HCT116 (cell line): Measurements from ENCODE around the gene PCBP1. TPM values are rescaled to one million over a fixed set of nuclear protein-coding genes. Genes with fewer than 3 reads are reported as not detected.

Experiments used
- ATAC-seq: fragments of 200-7000 bp; cut with Tn5 transposase; 2 replicates; pipeline ENCODE4 v1.9.1; 2020; ENCODE audit warnings: mild to moderate bottlenecking, moderate library complexity
- BruUV-seq: library from RNA; stranded (reverse); fragments of 400-500 nt; replicated peaks from 2 replicates; lab custom pipeline; 2021; lab: Mats Ljungman, UMichigan
- CTCF ChIA-PET: fragments of 300-600 bp; sonication (Branson Sonifier 250); formaldehyde crosslinking; loops from one replicate; lab custom pipeline; 2021; ENCODE audit warnings: antibody characterized with exemption; lab: Charles Lee
- POLR2A ChIA-PET: fragments of 300-600, 350-600 bp; sonication (Branson Sonifier 250); formaldehyde crosslinking; loops from one replicate; lab custom pipeline; 2021; ENCODE audit warnings: antibody characterized with exemption; lab: Charles Lee
- RAD21 ChIA-PET, 2 experiments: fragments of 300-600 bp; sonication (Branson Sonifier 250); formaldehyde crosslinking; loops; one replicate each; lab custom pipeline; 2023; ENCODE audit warnings: low total read pairs in 2 of 2; ENCODE audit not compliant: uncharacterized antibody in 2 of 2, unreplicated experiment in 2 of 2, low non-redundant PET in 1 of 2; lab: Charles Lee
- DNase-seq: peaks from one replicate; pipeline ENCODE4 v3.0.0-alpha.2; 2010; ENCODE audit warnings: low read depth, low spot score
- H2AFZ ChIP-seq: fragments of 200-600 bp; shearing (Covaris generic), sonication (generic); 2 replicates; pipeline ENCODE4 v1.6.1; 2017; ENCODE audit warnings: low read depth, mixed run types, mixed read lengths, antibody characterized with exemption, low read length; ENCODE audit not compliant: poor library complexity, severe bottlenecking
- H3K27ac ChIP-seq: 2 replicates; pipeline ENCODE4 v1.5.1; 2012; ENCODE audit warnings: low read depth, low read length
- H3K27me3 ChIP-seq: fragments of 200-600 bp; sonication (generic); 2 replicates; pipeline ENCODE4 v1.6.1; 2016; ENCODE audit warnings: mixed run types, low read length, mixed read lengths; ENCODE audit not compliant: insufficient read depth
- H3K36me3 ChIP-seq, 2 experiments: fragments of 200-500 bp in 1 of 2; fragments of 200-600 bp in 1 of 2; sonication (Bioruptor generic) in 1 of 2; sonication (generic) in 1 of 2; 2 replicates each; pipeline versions ENCODE4 v1.5.1 to v1.6.1; 2014 to 2016; ENCODE audit warnings: low read length in 2 of 2, inconsistent platforms in 1 of 2, mixed read lengths in 1 of 2, mixed run types in 1 of 2; ENCODE audit not compliant: insufficient read depth in 2 of 2, control insufficient read depth in 1 of 2
- H3K4me1 ChIP-seq, 2 experiments: fragments of 200-600 bp in 1 of 2; sonication (generic) in 1 of 2; 2 replicates each; pipeline versions ENCODE4 v1.5.1 to v1.6.1; 2012 to 2017; ENCODE audit warnings: low read length in 2 of 2, inconsistent platforms in 1 of 2, mild to moderate bottlenecking in 1 of 2, mixed read lengths in 1 of 2, mixed run types in 1 of 2, moderate library complexity in 1 of 2; ENCODE audit not compliant: insufficient read depth in 2 of 2, control insufficient read depth in 1 of 2
- H3K4me2 ChIP-seq: fragments of 200-600 bp; sonication (generic); 2 replicates; pipeline ENCODE4 v1.6.1; 2017; ENCODE audit warnings: mixed run types, low read length, mixed read lengths
- H3K4me3 ChIP-seq, 2 experiments: fragments of 200-600 bp in 1 of 2; sonication (generic) in 1 of 2; replicated peaks in 1 of 2; 2 replicates each; pipeline ENCODE4 v1.5.1; 2011 to 2016; ENCODE audit warnings: low read length in 2 of 2, control low read depth in 1 of 2, low read depth in 1 of 2, mild to moderate bottlenecking in 1 of 2, mixed read lengths in 1 of 2, mixed run types in 1 of 2
- H3K79me2 ChIP-seq: fragments of 200-600 bp; sonication (generic); 2 replicates; pipeline ENCODE4 v1.6.1; 2017; ENCODE audit warnings: mild to moderate bottlenecking, mixed run types, low read length, moderate library complexity, mixed read lengths; ENCODE audit not compliant: insufficient read depth
- H3K9ac ChIP-seq: fragments of 200-600 bp; sonication (generic); 2 replicates; pipeline ENCODE4 v1.6.1; 2016; ENCODE audit warnings: low read length, mixed read lengths
- H3K9me2 ChIP-seq: fragments of 200-600 bp; sonication (generic), shearing (Covaris generic); 2 replicates; pipeline ENCODE4 v1.6.1; 2017; ENCODE audit warnings: mixed run types, mild to moderate bottlenecking, moderate library complexity; ENCODE audit not compliant: insufficient read depth
- H3K9me3 ChIP-seq, 2 experiments: fragments of 200-500 bp in 1 of 2; fragments of 200-600 bp in 1 of 2; sonication (Bioruptor generic) in 1 of 2; sonication (generic) in 1 of 2; 2 replicates each; pipeline ENCODE4 v1.6.1; 2014 to 2017; ENCODE audit warnings: low read length in 2 of 2, mixed read lengths in 2 of 2, inconsistent platforms in 1 of 2, low read depth in 1 of 2, mild to moderate bottlenecking in 1 of 2, mixed run types in 1 of 2, moderate library complexity in 1 of 2; ENCODE audit not compliant: control insufficient read depth in 1 of 2, insufficient read depth in 1 of 2
- H4K20me1 ChIP-seq: fragments of 200-600 bp; sonication (generic), shearing (Covaris generic); 2 replicates; pipeline ENCODE4 v1.6.1; 2017; ENCODE audit warnings: mixed run types, mild to moderate bottlenecking, moderate library complexity; ENCODE audit not compliant: insufficient read depth
- CEBPB ChIP-seq: IDR thresholded peaks from 2 replicates; pipeline ENCODE4 v1.6.1; 2012; ENCODE audit warnings: low read depth
- EGR1 ChIP-seq: IDR thresholded peaks from 2 replicates; pipeline ENCODE4 v1.6.1; 2012; ENCODE audit warnings: low read depth
- ELF1 ChIP-seq: IDR thresholded peaks from 2 replicates; pipeline ENCODE4 v1.6.1; 2012; ENCODE audit warnings: low read depth, borderline replicate concordance
- EZH2 ChIP-seq: fragments of 200-600 bp; sonication (generic); IDR thresholded peaks from 2 replicates; pipeline ENCODE4 v1.6.1; 2017; ENCODE audit warnings: antibody characterized with exemption, mixed run types
- EZH2phosphoT487 ChIP-seq: fragments of 200-600 bp; IDR thresholded peaks from 2 replicates; pipeline ENCODE4 v1.6.1; 2018; ENCODE audit warnings: antibody characterized with exemption, borderline replicate concordance
- FOSL1 ChIP-seq: IDR thresholded peaks from 2 replicates; pipeline ENCODE4 v1.6.1; 2012; ENCODE audit warnings: low read depth
- JUND ChIP-seq: IDR thresholded peaks from 2 replicates; pipeline ENCODE4 v1.6.1; 2012
- POLR2A ChIP-seq: IDR thresholded peaks from 2 replicates; pipeline ENCODE4 v1.7.0; 2011; ENCODE audit warnings: borderline replicate concordance; ENCODE audit not compliant: insufficient read depth, insufficient read length; ENCODE audit errors: extremely low read depth
- POLR2AphosphoS5 ChIP-seq: IDR thresholded peaks from 2 replicates; pipeline ENCODE4 v1.6.1; 2011; ENCODE audit warnings: mild to moderate bottlenecking, low read depth, low read length, moderate library complexity
- RAD21 ChIP-seq: IDR thresholded peaks from 2 replicates; pipeline ENCODE4 v1.6.1; 2012; ENCODE audit warnings: low read depth, mild to moderate bottlenecking
- SIN3A ChIP-seq: IDR thresholded peaks from 2 replicates; pipeline ENCODE4 v1.6.1; 2012; ENCODE audit warnings: low read depth
- SP1 ChIP-seq: IDR thresholded peaks from 2 replicates; pipeline ENCODE4 v1.6.1; 2012; ENCODE audit warnings: low read depth
- SRF ChIP-seq: IDR thresholded peaks from 2 replicates; pipeline ENCODE4 v1.6.1; 2012; ENCODE audit warnings: low read depth
- TCF7L2 ChIP-seq: IDR thresholded peaks from 2 replicates; pipeline ENCODE4 v1.7.0; 2011; ENCODE audit warnings: borderline replicate concordance, inconsistent platforms; ENCODE audit not compliant: insufficient read depth, insufficient read length; ENCODE audit errors: extremely low read depth
- YY1 ChIP-seq: IDR thresholded peaks from 2 replicates; pipeline ENCODE4 v1.6.1; 2011; ENCODE audit warnings: low read length, low read depth, moderate library complexity, mild to moderate bottlenecking; ENCODE audit not compliant: insufficient replicate concordance; ENCODE audit errors: extremely low read depth
- intact Hi-C: fragments of 100-400 bp; cut with micrococcal nuclease; formaldehyde crosslinking; loops from 2 replicates; pipeline ENCODE4 v1.10.0; 2022
- total RNA-seq: library from RNA; stranded (reverse); gene quantifications from one replicate; pipeline ENCODE4 v1.2.1, GENCODE V29; 2021; ENCODE audit not compliant: unreplicated experiment
- TF ChIP-seq, protein P1 (sequence below): IDR thresholded peaks from 2 replicates; pipeline ENCODE4 v1.6.1; 2012
- TF ChIP-seq, protein P2 (sequence below): IDR thresholded peaks from 2 replicates; pipeline ENCODE4 v1.6.1; 2012; ENCODE audit warnings: low read depth
- TF ChIP-seq, protein P3 (sequence below), 3 experiments: fragments of 200-600 bp in 1 of 3; sonication (generic) in 1 of 3; IDR thresholded peaks in 2 of 3; conservative IDR thresholded peaks in 1 of 3; 2 replicates each; pipeline ENCODE4 v1.5.1; 2012 to 2017; ENCODE audit warnings: low read depth in 2 of 3, low read length in 2 of 3, antibody characterized with exemption in 1 of 3, borderline replicate concordance in 1 of 3, control low read depth in 1 of 3, mild to moderate bottlenecking in 1 of 3, mixed read lengths in 1 of 3, mixed run types in 1 of 3, moderate library complexity in 1 of 3; ENCODE audit not compliant: insufficient read depth in 1 of 3

The PCBP1 gene
- total RNA-seq, 1 experiment from 2014 or later: 256 TPM

DNA sequence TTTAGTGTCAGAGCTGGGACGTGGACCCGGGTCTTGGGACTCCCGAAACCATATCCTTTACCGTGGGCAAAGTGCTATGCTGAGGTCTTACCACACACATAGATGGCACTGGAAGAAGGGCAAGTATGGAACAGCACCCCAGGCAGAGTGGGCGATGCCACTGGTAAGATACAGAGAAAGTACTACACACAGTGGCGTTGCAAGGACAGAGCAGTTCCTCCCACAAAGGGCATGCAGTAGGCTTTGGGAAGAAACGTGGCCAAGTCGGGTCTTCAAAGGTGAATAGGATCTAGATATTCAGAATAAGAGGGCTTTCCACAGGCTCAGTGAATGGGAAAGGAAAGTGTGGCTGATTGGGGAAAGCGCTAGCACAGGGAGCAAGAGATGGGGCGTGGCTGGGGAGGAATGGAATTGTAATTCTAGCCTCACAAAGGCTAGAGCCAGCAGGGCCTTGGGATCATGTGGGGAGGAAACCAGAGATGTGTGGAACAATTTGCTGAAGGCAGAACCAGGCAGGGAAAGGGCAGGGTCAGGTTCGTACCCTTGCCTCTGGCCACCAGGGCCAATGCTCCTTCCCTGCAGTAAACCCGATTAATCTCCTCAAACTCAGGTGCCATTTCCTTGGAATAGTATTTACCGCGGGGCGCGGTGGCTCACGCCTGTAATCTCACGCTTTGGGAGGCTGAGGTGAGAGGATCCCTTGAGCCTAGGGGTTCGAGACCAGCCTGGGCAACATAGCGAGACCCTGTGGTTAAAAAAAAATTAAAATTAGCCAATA, 36.0 kb downstream of the PCBP1 start:
- POLR2A ChIA-PET: interaction anchor here (0.7 to 2.4 kb wide), 6 partner anchors 9 to 340 kb away, joined by 3 to 10 read pairs (median 4); no protein-coding TSS in a partner anchor
- TF ChIP-seq ELF1: no peak
- TF ChIP-seq SIN3A: no peak
- TF ChIP-seq, protein P1, sequence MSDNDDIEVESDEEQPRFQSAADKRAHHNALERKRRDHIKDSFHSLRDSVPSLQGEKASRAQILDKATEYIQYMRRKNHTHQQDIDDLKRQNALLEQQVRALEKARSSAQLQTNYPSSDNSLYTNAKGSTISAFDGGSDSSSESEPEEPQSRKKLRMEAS: no peak
- TF ChIP-seq JUND: no peak
- TF ChIP-seq CEBPB: no peak
- TF ChIP-seq POLR2A: peak; percentile 41
- TF ChIP-seq POLR2AphosphoS5: no peak
- TF ChIP-seq RAD21: no peak
- TF ChIP-seq, protein P2, sequence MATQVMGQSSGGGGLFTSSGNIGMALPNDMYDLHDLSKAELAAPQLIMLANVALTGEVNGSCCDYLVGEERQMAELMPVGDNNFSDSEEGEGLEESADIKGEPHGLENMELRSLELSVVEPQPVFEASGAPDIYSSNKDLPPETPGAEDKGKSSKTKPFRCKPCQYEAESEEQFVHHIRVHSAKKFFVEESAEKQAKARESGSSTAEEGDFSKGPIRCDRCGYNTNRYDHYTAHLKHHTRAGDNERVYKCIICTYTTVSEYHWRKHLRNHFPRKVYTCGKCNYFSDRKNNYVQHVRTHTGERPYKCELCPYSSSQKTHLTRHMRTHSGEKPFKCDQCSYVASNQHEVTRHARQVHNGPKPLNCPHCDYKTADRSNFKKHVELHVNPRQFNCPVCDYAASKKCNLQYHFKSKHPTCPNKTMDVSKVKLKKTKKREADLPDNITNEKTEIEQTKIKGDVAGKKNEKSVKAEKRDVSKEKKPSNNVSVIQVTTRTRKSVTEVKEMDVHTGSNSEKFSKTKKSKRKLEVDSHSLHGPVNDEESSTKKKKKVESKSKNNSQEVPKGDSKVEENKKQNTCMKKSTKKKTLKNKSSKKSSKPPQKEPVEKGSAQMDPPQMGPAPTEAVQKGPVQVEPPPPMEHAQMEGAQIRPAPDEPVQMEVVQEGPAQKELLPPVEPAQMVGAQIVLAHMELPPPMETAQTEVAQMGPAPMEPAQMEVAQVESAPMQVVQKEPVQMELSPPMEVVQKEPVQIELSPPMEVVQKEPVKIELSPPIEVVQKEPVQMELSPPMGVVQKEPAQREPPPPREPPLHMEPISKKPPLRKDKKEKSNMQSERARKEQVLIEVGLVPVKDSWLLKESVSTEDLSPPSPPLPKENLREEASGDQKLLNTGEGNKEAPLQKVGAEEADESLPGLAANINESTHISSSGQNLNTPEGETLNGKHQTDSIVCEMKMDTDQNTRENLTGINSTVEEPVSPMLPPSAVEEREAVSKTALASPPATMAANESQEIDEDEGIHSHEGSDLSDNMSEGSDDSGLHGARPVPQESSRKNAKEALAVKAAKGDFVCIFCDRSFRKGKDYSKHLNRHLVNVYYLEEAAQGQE: no peak
- TF ChIP-seq, protein P3, sequence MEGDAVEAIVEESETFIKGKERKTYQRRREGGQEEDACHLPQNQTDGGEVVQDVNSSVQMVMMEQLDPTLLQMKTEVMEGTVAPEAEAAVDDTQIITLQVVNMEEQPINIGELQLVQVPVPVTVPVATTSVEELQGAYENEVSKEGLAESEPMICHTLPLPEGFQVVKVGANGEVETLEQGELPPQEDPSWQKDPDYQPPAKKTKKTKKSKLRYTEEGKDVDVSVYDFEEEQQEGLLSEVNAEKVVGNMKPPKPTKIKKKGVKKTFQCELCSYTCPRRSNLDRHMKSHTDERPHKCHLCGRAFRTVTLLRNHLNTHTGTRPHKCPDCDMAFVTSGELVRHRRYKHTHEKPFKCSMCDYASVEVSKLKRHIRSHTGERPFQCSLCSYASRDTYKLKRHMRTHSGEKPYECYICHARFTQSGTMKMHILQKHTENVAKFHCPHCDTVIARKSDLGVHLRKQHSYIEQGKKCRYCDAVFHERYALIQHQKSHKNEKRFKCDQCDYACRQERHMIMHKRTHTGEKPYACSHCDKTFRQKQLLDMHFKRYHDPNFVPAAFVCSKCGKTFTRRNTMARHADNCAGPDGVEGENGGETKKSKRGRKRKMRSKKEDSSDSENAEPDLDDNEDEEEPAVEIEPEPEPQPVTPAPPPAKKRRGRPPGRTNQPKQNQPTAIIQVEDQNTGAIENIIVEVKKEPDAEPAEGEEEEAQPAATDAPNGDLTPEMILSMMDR (IDR thresholded peaks at IDR 0.05 in 2 of 3, conservative IDR thresholded peaks at IDR 0.05 in 1 of 3; ENCODE audit: borderline replicate concordance in 1 of 3, insufficient read depth in 1 of 3, low read depth in 2 of 3, low read length in 2 of 3): no peak
- TF ChIP-seq EGR1: no peak
- TF ChIP-seq SP1: no peak
- TF ChIP-seq FOSL1: no peak
- TF ChIP-seq TCF7L2: peak; percentile 1
- TF ChIP-seq YY1: no peak
- no peak for TF ChIP-seq SRF
- no peak for TF ChIP-seq EZH2
- TF ChIP-seq EZH2phosphoT487: no peak
- no peaks in the 10 kb centered on the region for H3K9me2 ChIP-seq
- H3K27ac ChIP-seq: peak overlapping the region; percentile 87
- no peaks in the 10 kb centered on the region for H3K36me3 ChIP-seq
- peak overlapping the region; percentile 75 for H3K9ac ChIP-seq
- H3K4me1 ChIP-seq: peaks cover 29 to 45% of the 10 kb centered on the region in 2 experiments
- no peak overlapping the region for H2AFZ ChIP-seq
- RAD21 ChIA-PET: no interaction called here
- no peak for DNase-seq
- H3K9me3 ChIP-seq: no peaks in the 10 kb centered on the region
- peak overlapping the region; percentile 73 for H3K4me2 ChIP-seq
- CTCF ChIA-PET: interaction anchor here (1.5 kb wide), 1 partner anchor 20 kb away, joined by 3 read pairs; no protein-coding TSS in a partner anchor
- no TSS peak for BruUV-seq
- H3K4me3 ChIP-seq: peak overlapping the region in 1 of 2 experiments; percentile 53; a peak in 2 of 4 replicates
- no peaks in the 10 kb centered on the region for H4K20me1 ChIP-seq
- peak; percentile 35 for ATAC-seq
- intact Hi-C loops: no loop called here
- no peaks in the 10 kb centered on the region for H3K79me2 ChIP-seq
- no peaks in the 10 kb centered on the region for H3K27me3 ChIP-seq
